SK-N-SH (cell line): Measurements from ENCODE around the gene SPON1. TPM values are rescaled to one million over a fixed set of nuclear protein-coding genes. Genes with fewer than 3 reads are reported as not detected.
A peak's percentile ranks its signal among the peaks of the same experiment; 100 is the strongest.

Experiments used
- CTCF ChIA-PET: fragments of 300-600, 350-600 bp; formaldehyde crosslinking; extraction: SDS; loops from one replicate; lab custom pipeline; 2021; lab: Yijun Ruan, JAX
- POLR2A ChIA-PET: fragments of 350-600 bp; sonication (Branson Sonifier 250); formaldehyde crosslinking; extraction: SDS; loops from one replicate; lab custom pipeline; 2020; ENCODE audit warnings: antibody characterized with exemption, inconsistent platforms; lab: Yijun Ruan, JAX
- DNase-seq: peaks from one replicate; pipeline ENCODE4 v3.0.0; 2012
- H2AFZ ChIP-seq: fragments of 200-600 bp; sonication (generic); 2 replicates; pipeline ENCODE4 v1.8.1; 2016; ENCODE audit warnings: antibody characterized with exemption, mild to moderate bottlenecking, low read depth
- H3F3A ChIP-seq: fragments of 200-600 bp; sonication (generic); replicated peaks from 2 replicates; pipeline ENCODE3; 2016; ENCODE audit warnings: antibody characterized with exemption, mild to moderate bottlenecking; ENCODE audit not compliant: insufficient read depth
- H3K27ac ChIP-seq, 2 experiments: fragments of 200-500 bp in 1 of 2; fragments of 200-600 bp in 1 of 2; sonication (Bioruptor generic) in 1 of 2; sonication (generic), shearing (Covaris generic) in 1 of 2; 2 replicates each; pipeline versions ENCODE4 v1.5.1 to v1.6.1; 2014 to 2016; ENCODE audit warnings: low read depth in 2 of 2, inconsistent platforms in 1 of 2, low read length in 1 of 2, mild to moderate bottlenecking in 1 of 2, mixed read lengths in 1 of 2
- H3K27me3 ChIP-seq: fragments of 200-600 bp; sonication (generic), shearing (Covaris generic); 2 replicates; pipeline ENCODE4 v1.6.1; 2016; ENCODE audit warnings: mixed run types; ENCODE audit not compliant: insufficient read depth
- H3K36me3 ChIP-seq, 2 experiments: fragments of 200-500 bp in 1 of 2; fragments of 200-600 bp in 1 of 2; sonication (Bioruptor generic) in 1 of 2; sonication (generic) in 1 of 2; replicated peaks in 1 of 2; 2 replicates each; pipeline versions ENCODE3 to v1.5.1; 2014 to 2016; ENCODE audit warnings: low read length in 1 of 2, mild to moderate bottlenecking in 1 of 2; ENCODE audit not compliant: insufficient read depth in 2 of 2, control insufficient read depth in 1 of 2
- H3K4me1 ChIP-seq, 2 experiments: fragments of 200-500 bp in 1 of 2; fragments of 200-600 bp in 1 of 2; sonication (Bioruptor generic) in 1 of 2; sonication (generic), shearing (Covaris generic) in 1 of 2; 2 replicates each; pipeline versions ENCODE4 v1.5.1 to v1.6.1; 2014 to 2016; ENCODE audit warnings: low read depth in 1 of 2, low read length in 1 of 2, mixed run types in 1 of 2; ENCODE audit not compliant: insufficient read depth in 2 of 2, control insufficient read depth in 1 of 2
- H3K4me2 ChIP-seq: fragments of 200-600 bp; sonication (generic), shearing (Covaris generic); 2 replicates; pipeline ENCODE4 v1.6.1; 2017; ENCODE audit warnings: mixed run types
- H3K4me3 ChIP-seq, 2 experiments: fragments of 200-500 bp in 1 of 2; fragments of 200-600 bp in 1 of 2; sonication (Bioruptor generic) in 1 of 2; sonication (generic), shearing (Covaris generic) in 1 of 2; 2 replicates each; pipeline versions ENCODE4 v1.5.1 to v1.8.1; 2014 to 2016; ENCODE audit warnings: low read depth in 2 of 2, inconsistent platforms in 1 of 2, low read length in 1 of 2, mild to moderate bottlenecking in 1 of 2, mixed read lengths in 1 of 2, moderate library complexity in 1 of 2
- H3K79me2 ChIP-seq: fragments of 200-600 bp; sonication (generic); 2 replicates; pipeline ENCODE4 v1.8.1; 2017; ENCODE audit warnings: mild to moderate bottlenecking; ENCODE audit not compliant: insufficient read depth
- H3K9ac ChIP-seq: fragments of 200-600 bp; sonication (generic); 2 replicates; pipeline ENCODE4 v1.6.1; 2017; ENCODE audit warnings: mixed run types
- H3K9me2 ChIP-seq: fragments of 200-600 bp; sonication (generic); 2 replicates; pipeline ENCODE4 v1.6.1; 2017; ENCODE audit warnings: mixed run types
- H3K9me3 ChIP-seq: fragments of 200-600 bp; sonication (generic); 2 replicates; pipeline ENCODE4 v1.6.1; 2017; ENCODE audit warnings: mixed run types, mild to moderate bottlenecking, moderate library complexity
- H4K20me1 ChIP-seq: fragments of 200-600 bp; sonication (generic); 2 replicates; pipeline ENCODE4 v1.6.1; 2017; ENCODE audit warnings: mild to moderate bottlenecking, mixed run types; ENCODE audit not compliant: insufficient read depth
- FOXM1 ChIP-seq: IDR thresholded peaks from 2 replicates; pipeline ENCODE4 v1.4.0; 2012; ENCODE audit warnings: low read depth, mild to moderate bottlenecking
- IRF3 ChIP-seq: fragments of 150-350 bp; IDR thresholded peaks from 2 replicates; pipeline ENCODE4 v1.6.1; 2016; ENCODE audit warnings: mild to moderate bottlenecking, low read depth, low read length
- POLR2AphosphoS5 ChIP-seq: IDR thresholded peaks from 2 replicates; pipeline ENCODE4 v1.6.1; 2012; ENCODE audit warnings: low read depth, low read length
- RAD21 ChIP-seq: IDR thresholded peaks from 2 replicates; pipeline ENCODE4 v1.6.1; 2012; ENCODE audit warnings: mild to moderate bottlenecking, low read length
- RCOR1 ChIP-seq: fragments of 150-350 bp; IDR thresholded peaks from 2 replicates; pipeline ENCODE4 v1.6.1; 2017; ENCODE audit warnings: antibody characterized with exemption, low read length
- RFX5 ChIP-seq: IDR thresholded peaks from 2 replicates; pipeline ENCODE4 v1.6.1; 2012; ENCODE audit warnings: mild to moderate bottlenecking, improper control_type of control experiment, low read length
- RXRA ChIP-seq: IDR thresholded peaks from 2 replicates; pipeline ENCODE4 v1.4.0; 2012; ENCODE audit warnings: low read depth, mild to moderate bottlenecking, borderline replicate concordance
- SMC3 ChIP-seq: IDR thresholded peaks from 2 replicates; pipeline ENCODE4 v1.6.1; 2012; ENCODE audit warnings: low read depth, low read length, improper control_type of control experiment
- TCF12 ChIP-seq: IDR thresholded peaks from 2 replicates; pipeline ENCODE4 v1.4.0; 2012
- TEAD4 ChIP-seq: IDR thresholded peaks from 2 replicates; pipeline ENCODE4 v1.4.0; 2012; ENCODE audit warnings: mild to moderate bottlenecking, borderline replicate concordance; ENCODE audit not compliant: insufficient read depth
- WGBS: methylation state at CpG from one replicate; pipeline ENCODE4 v1.1.6; 2017; ENCODE audit warnings: low lambda C conversion rate; 5-methylcytosine and 5-hydroxymethylcytosine counted together
- polyA plus RNA-seq, 3 experiments: library from polyadenylated mRNA; depleted of rRNA; stranded (reverse); fragments of >200 nt; gene quantifications; 2 replicates each; pipeline ENCODE4 v1.2.3, GENCODE V29; 2012
- TF ChIP-seq, protein P1 (sequence below): fragments of 200-600 bp; sonication (generic); IDR thresholded peaks from 2 replicates; pipeline ENCODE4 v1.6.1; 2017; ENCODE audit warnings: antibody characterized with exemption, mild to moderate bottlenecking, moderate library complexity

Gene SPON1
- polyA plus RNA-seq, 1 of the 3 experiments (the other 2 are of a cell fraction) = not detected

DNA sequence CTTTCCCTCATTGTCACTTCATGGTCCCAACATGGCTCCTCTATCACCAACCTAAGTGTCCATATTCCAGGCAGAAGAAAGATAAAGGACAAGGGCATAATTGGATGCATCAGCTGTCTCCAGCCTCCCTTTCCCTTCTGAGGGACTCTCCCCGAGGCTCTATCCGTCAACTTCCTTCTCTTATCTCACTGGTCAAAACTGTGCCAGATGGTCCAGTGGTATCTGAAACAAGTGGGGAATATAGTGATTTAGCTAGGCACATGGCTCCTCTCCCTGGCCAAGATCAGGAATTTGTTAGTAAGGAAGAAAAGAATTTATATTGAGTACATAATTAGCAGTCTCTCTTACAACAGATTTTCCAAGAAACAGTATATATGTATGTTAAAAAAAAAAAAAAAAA, 12.6 kb upstream of the SPON1 start:
- ChIA-PET POLR2A (no interaction called here), CTCF (interaction anchor here (2.0 kb wide), 1 partner anchor 178 kb away, joined by 5 read pairs; no protein-coding TSS in a partner anchor)
- no peak overlapping the region for H2AFZ ChIP-seq
- no peaks in the 10 kb centered on the region; the same call in 1 of the 2 replicates for H3K27me3 ChIP-seq
- H3K4me3 ChIP-seq = no peak overlapping the region
- no peaks in the 10 kb centered on the region for H3K79me2 ChIP-seq
- H3K36me3 ChIP-seq = no peaks in the 10 kb centered on the region
- no peak overlapping the region for H3K27ac ChIP-seq
- DNase-seq = peak; percentile 49
- H3F3A ChIP-seq = no peaks in the 10 kb centered on the region
- 8% methylated on average over 2 of the region's 2 CpGs for WGBS
- no peaks in the 10 kb centered on the region for H3K9me3 ChIP-seq
- TF ChIP-seq FOXM1 (no peak), RAD21 (peak; percentile 55), RCOR1 (no peak), SMC3 (peak; percentile 15; the same call in 1 of the 2 replicates), RFX5 (no peak), TCF12 (no peak), RXRA (no peak), POLR2AphosphoS5 (no peak), IRF3 (no peak)
- no peak overlapping the region for H3K9ac ChIP-seq
- no peaks in the 10 kb centered on the region for H3K9me2 ChIP-seq
- H3K4me2 ChIP-seq = no peak overlapping the region
- no peaks in the 10 kb centered on the region for H4K20me1 ChIP-seq
- H3K4me1 ChIP-seq = no peaks in the 10 kb centered on the region; a peak in 1 of 4 replicates

DNA sequence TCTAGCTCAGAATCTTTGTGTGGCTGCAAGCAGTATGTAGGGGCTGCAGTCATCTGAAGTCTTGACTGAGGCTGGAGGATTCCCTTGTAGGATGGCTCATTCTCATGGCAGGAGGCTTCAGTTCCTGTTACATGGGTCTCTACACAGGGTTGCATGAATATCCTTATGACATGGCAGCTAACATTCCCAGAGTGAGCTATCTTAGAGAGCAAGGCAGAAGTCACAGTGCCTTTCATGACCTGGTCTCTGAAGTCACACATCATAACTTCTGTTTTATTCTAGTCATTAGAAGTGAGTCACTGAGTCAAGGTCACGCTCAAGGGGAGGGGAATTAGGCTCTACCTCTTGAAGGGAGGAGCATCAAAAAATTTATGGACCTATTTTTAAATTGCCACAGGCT, 10.3 kb upstream of the SPON1 start:
- WGBS = 10% methylated on average over 1 of the region's 1 CpG
- TF ChIP-seq, protein P1, sequence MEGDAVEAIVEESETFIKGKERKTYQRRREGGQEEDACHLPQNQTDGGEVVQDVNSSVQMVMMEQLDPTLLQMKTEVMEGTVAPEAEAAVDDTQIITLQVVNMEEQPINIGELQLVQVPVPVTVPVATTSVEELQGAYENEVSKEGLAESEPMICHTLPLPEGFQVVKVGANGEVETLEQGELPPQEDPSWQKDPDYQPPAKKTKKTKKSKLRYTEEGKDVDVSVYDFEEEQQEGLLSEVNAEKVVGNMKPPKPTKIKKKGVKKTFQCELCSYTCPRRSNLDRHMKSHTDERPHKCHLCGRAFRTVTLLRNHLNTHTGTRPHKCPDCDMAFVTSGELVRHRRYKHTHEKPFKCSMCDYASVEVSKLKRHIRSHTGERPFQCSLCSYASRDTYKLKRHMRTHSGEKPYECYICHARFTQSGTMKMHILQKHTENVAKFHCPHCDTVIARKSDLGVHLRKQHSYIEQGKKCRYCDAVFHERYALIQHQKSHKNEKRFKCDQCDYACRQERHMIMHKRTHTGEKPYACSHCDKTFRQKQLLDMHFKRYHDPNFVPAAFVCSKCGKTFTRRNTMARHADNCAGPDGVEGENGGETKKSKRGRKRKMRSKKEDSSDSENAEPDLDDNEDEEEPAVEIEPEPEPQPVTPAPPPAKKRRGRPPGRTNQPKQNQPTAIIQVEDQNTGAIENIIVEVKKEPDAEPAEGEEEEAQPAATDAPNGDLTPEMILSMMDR = no peak
- TF ChIP-seq FOXM1 (no peak), TEAD4 (no peak)
- no peak overlapping the region for H2AFZ ChIP-seq
- no peaks in the 10 kb centered on the region for H3K36me3 ChIP-seq
- no peak overlapping the region for H3K9ac ChIP-seq
- no peaks in the 10 kb centered on the region for H3K9me3 ChIP-seq
- no peaks in the 10 kb centered on the region for H4K20me1 ChIP-seq
- ChIA-PET POLR2A (no interaction called here), CTCF (interaction anchor here (1.0 to 15.0 kb wide), 5 partner anchors 19 to 297 kb away, joined by 3 to 101 read pairs (median 13); no protein-coding TSS in a partner anchor)
- H3K27ac ChIP-seq = no peak overlapping the region
- no peak overlapping the region for H3K4me2 ChIP-seq
- H3F3A ChIP-seq = no peaks in the 10 kb centered on the region
- DNase-seq = no peak
- no peaks in the 10 kb centered on the region for H3K79me2 ChIP-seq
- no peaks in the 10 kb centered on the region for H3K9me2 ChIP-seq
- peaks cover 0 to under 1% of the 10 kb centered on the region in 2 experiments; a peak in 1 of 4 replicates for H3K4me1 ChIP-seq
- H3K27me3 ChIP-seq = no peaks in the 10 kb centered on the region; the same call in 1 of the 2 replicates
- no peak overlapping the region for H3K4me3 ChIP-seq
